Activated naive CD8-positive, alpha-beta T cell treated with anti-CD3 and anti-CD28 coated beads, Interleukin-2, amount 50 U/mL, for 24 hours (primary cell): ENCODE results near the gene PPP1R14C.

Experiments
- ATAC-seq: fragments of 150-1000 bp; cut with Tn5 transposase; one replicate; pipeline ENCODE4 v1.10.0; 2021
- DNase-seq: peaks from one replicate; pipeline ENCODE4 v3.0.0; 2021
- H3K27ac Mint-ChIP-seq: one replicate; pipeline ENCODE4 v1.8.0; 2021; ENCODE audit warnings: mild to moderate bottlenecking, mixed read lengths
- H3K27me3 Mint-ChIP-seq: one replicate; pipeline ENCODE4 v1.8.0; 2021; ENCODE audit warnings: mixed read lengths
- H3K36me3 Mint-ChIP-seq: one replicate; pipeline ENCODE4 v1.8.0; 2021; ENCODE audit warnings: low read depth, mixed read lengths
- H3K4me1 Mint-ChIP-seq: one replicate; pipeline ENCODE4 v1.8.0; 2021; ENCODE audit warnings: mixed read lengths
- H3K4me3 Mint-ChIP-seq: one replicate; pipeline ENCODE4 v1.8.0; 2021; ENCODE audit warnings: mild to moderate bottlenecking, moderate library complexity, mixed read lengths
- H3K9me3 Mint-ChIP-seq: one replicate; pipeline ENCODE4 v1.8.0; 2021; ENCODE audit warnings: mixed read lengths

Gene PPP1R14C

GRCh38 chr6:150243620-150244314 lies 100.9 kb downstream of the PPP1R14C start:
- peaks cover 28% of the 10 kb centered on the region for H3K4me1 Mint-ChIP-seq
- no peak for DNase-seq
- peaks cover 12% of the 10 kb centered on the region for H3K27me3 Mint-ChIP-seq
- no peak overlapping the region for H3K4me3 Mint-ChIP-seq
- ATAC-seq: no peak
- no peaks in the 10 kb centered on the region for H3K36me3 Mint-ChIP-seq
- peaks cover 14% of the 10 kb centered on the region for H3K9me3 Mint-ChIP-seq
- H3K27ac Mint-ChIP-seq: no peak overlapping the region

GRCh38 chr6:150245148-150245935 lies 102.5 kb downstream of the PPP1R14C start:
- Mint-ChIP-seq H3K27ac (no peak overlapping the region), H3K36me3 (no peaks in the 10 kb centered on the region), H3K27me3 (peaks cover 14% of the 10 kb centered on the region), H3K4me1 (peaks cover 22% of the 10 kb centered on the region), H3K9me3 (peaks cover 16% of the 10 kb centered on the region), H3K4me3 (no peak overlapping the region)
- DNase-seq (no peak), ATAC-seq (no peak)

DNA sequence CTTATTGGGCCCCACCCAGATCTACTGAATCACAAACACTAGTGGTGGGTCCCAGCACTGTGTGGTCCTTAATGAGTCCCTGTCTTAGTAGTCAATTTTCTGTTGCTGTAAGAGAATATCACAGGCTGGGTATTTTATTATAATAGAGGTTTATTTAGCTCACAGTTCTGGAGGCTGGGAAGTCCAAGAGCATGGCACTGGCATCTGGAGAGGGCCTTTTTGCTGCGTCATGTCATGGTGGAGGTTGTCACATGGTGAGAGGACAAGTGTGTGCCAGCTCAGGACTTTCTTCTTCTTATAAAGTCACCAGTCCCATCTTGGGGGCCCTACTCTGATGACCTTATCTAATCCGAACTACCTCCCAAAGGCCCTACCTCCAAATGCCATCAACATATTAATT lies 105.0 kb downstream of the PPP1R14C start:
- Mint-ChIP-seq H3K27ac (no peak overlapping the region), H3K4me3 (no peak overlapping the region), H3K4me1 (peaks cover 2% of the 10 kb centered on the region), H3K36me3 (no peaks in the 10 kb centered on the region), H3K27me3 (peaks cover 14% of the 10 kb centered on the region), H3K9me3 (peaks cover 16% of the 10 kb centered on the region)
- no peak for DNase-seq
- no peak for ATAC-seq

DNA sequence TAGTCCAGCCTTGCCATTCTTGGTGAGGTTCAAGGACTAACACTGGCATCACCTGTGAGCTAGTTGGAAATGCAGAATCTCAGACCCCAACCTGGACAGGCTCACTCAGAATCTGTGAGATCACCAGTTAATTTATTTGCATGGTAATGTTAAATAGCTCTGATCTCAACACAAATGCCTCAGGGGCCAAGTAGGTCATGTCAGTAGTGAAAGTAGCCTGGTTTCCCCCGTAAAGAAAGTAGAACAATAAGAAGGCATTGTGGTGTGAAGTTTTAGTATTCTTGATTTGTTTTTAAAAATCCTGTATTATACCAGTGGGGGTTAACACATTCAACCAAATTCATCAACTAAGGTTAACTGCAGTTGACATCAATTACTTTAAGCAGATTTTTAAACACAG lies 105.5 kb downstream of the PPP1R14C start:
- Mint-ChIP-seq H3K36me3 (no peaks in the 10 kb centered on the region), H3K4me1 (peaks cover 7% of the 10 kb centered on the region), H3K4me3 (no peak overlapping the region), H3K27me3 (peaks cover 14% of the 10 kb centered on the region), H3K9me3 (peaks cover 16% of the 10 kb centered on the region), H3K27ac (no peak overlapping the region)
- no peak for ATAC-seq
- DNase-seq: no peak

DNA sequence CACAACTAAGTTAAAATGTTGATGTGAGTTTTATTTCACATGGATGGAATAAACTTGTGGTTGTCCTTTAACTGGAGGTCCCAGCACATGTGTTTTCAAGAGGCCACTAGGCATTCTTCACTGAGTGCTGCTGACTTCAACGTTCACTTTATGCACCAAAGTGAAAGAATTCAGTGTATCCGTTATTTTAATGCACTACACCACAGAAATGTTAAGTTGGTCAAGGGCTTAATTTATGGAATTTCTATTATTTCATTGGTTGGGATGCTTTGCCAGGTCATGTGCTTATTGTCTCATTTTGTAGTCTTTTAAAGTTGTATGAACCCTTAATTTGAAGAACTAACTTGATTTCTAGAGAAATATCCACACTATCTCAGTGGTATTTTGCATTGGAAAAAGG lies 106.4 kb downstream of the PPP1R14C start:
- H3K27me3 Mint-ChIP-seq: peaks cover 10% of the 10 kb centered on the region
- no peak for DNase-seq
- H3K4me3 Mint-ChIP-seq: no peak overlapping the region
- no peak overlapping the region for H3K27ac Mint-ChIP-seq
- ATAC-seq: no peak
- peaks cover 14% of the 10 kb centered on the region for H3K4me1 Mint-ChIP-seq
- H3K9me3 Mint-ChIP-seq: peaks cover 16% of the 10 kb centered on the region
- H3K36me3 Mint-ChIP-seq: no peaks in the 10 kb centered on the region

DNA sequence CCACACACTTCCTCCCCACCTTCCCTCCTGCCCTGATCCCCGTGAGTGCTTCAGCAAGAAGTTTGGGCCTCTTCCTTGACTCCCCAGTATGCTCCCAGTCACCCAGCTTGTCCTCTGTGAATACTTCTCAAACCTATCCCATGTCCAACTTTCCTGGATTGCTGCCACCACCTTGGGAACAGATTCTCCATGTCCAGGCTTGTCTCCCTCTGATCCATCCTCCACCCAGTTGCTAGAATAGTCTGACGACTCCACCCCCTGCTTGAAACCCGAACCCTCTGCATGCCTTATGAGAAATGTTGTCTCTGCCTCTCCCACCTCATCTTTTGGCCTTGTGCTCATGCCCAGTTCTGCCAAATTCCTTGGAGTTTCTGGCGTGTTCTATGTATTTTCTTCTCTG lies 108.0 kb downstream of the PPP1R14C start:
- no peaks in the 10 kb centered on the region for H3K36me3 Mint-ChIP-seq
- H3K27me3 Mint-ChIP-seq: peaks cover 15% of the 10 kb centered on the region
- H3K9me3 Mint-ChIP-seq: peaks cover 16% of the 10 kb centered on the region
- no peak overlapping the region for H3K4me3 Mint-ChIP-seq
- DNase-seq: no peak
- H3K4me1 Mint-ChIP-seq: peaks cover 29% of the 10 kb centered on the region
- H3K27ac Mint-ChIP-seq: no peak overlapping the region
- no peak for ATAC-seq

- H3K4me1 Mint-ChIP-seq: peaks cover 36% of the 10 kb centered on the region
- peaks cover 16% of the 10 kb centered on the region for H3K9me3 Mint-ChIP-seq
- DNase-seq (no peak), ATAC-seq (no peak)
- H3K36me3 Mint-ChIP-seq: no peaks in the 10 kb centered on the region
- H3K27me3 Mint-ChIP-seq: peaks cover 23% of the 10 kb centered on the region
- no peak overlapping the region for H3K4me3 Mint-ChIP-seq
- no peak overlapping the region for H3K27ac Mint-ChIP-seq
These were observed 108.8 kb downstream of the PPP1R14C start for GRCh38 chr6:150251566-150252186.

DNA sequence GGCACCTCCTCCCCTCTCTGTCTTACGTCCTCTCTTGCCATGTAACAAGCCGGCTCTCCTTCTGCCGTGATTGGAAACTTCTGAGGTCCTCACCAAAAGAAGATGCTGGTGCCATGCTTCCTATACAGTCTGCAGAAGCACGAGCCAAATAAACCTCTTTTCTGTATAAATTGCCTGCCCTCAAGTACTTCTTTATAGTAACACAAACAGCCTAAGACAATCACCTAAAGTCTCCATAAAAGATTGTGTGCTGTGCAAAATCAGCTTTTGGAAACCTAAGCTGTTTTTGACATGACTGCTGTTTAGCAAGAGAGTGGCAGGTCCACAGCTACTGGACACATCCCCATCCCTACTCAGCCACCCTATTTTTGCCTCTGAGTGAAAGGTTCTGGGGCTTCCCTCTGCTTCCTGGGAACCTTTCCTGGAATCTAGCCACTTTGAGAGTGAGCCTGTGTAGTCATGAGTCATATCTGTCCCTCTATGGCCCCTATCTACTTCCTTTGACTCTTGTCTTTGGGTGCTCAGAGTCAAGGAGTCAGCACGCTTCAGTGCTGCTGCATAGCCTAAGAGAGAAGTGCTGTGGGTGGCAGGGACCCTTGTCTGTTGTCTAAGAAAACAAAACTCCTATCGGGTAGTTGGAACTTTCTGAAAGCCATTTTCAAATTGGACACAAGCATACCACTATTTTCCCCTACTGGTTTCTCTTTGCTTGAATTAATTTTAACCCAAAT lies 110.0 kb downstream of the PPP1R14C start:
- Mint-ChIP-seq H3K4me1 (peaks cover 39% of the 10 kb centered on the region), H3K27ac (no peak overlapping the region), H3K4me3 (no peak overlapping the region), H3K36me3 (no peaks in the 10 kb centered on the region), H3K27me3 (peaks cover 23% of the 10 kb centered on the region), H3K9me3 (peaks cover 9% of the 10 kb centered on the region)
- DNase-seq (no peak), ATAC-seq (peak; percentile 67)

GRCh38 chr6:150253489-150253888 lies 110.6 kb downstream of the PPP1R14C start:
- Mint-ChIP-seq H3K27ac (no peak overlapping the region), H3K4me3 (no peak overlapping the region), H3K36me3 (no peaks in the 10 kb centered on the region), H3K9me3 (peaks cover 4% of the 10 kb centered on the region), H3K27me3 (peaks cover 23% of the 10 kb centered on the region), H3K4me1 (peaks cover 39% of the 10 kb centered on the region)
- DNase-seq (no peak), ATAC-seq (no peak)

GRCh38 chr6:150254770-150255169 lies 111.9 kb downstream of the PPP1R14C start:
- Mint-ChIP-seq H3K4me3 (no peak overlapping the region), H3K27ac (no peak overlapping the region), H3K4me1 (peaks cover 39% of the 10 kb centered on the region), H3K36me3 (peaks cover 1% of the 10 kb centered on the region), H3K9me3 (no peaks in the 10 kb centered on the region), H3K27me3 (peaks cover 19% of the 10 kb centered on the region)
- DNase-seq (no peak), ATAC-seq (peak; percentile 58)

DNA sequence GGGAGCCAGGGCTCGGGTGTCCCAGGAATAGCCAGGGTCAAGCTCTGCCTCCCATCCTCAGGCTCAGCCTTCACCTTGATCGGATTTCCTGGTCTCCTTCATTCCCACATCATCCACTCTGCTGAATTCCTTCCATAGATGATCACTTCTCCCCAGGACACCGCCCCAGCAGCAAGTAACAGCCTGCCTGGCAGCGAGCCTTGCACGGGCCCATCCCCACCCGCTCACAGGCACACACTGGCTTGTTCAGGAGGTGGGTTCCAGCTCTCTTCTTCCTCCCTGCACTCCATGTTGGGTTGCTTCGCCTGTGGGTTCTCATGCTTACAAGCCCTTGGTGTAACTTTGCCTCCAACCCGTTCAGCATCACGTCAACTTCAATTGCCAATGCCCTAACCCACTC lies 113.0 kb downstream of the PPP1R14C start:
- H3K27ac Mint-ChIP-seq: no peak overlapping the region
- H3K9me3 Mint-ChIP-seq: no peaks in the 10 kb centered on the region
- H3K36me3 Mint-ChIP-seq: peaks cover 1% of the 10 kb centered on the region
- H3K27me3 Mint-ChIP-seq: peaks cover 19% of the 10 kb centered on the region
- H3K4me3 Mint-ChIP-seq: no peak overlapping the region
- H3K4me1 Mint-ChIP-seq: peaks cover 39% of the 10 kb centered on the region
- DNase-seq (no peak), ATAC-seq (no peak)

DNA sequence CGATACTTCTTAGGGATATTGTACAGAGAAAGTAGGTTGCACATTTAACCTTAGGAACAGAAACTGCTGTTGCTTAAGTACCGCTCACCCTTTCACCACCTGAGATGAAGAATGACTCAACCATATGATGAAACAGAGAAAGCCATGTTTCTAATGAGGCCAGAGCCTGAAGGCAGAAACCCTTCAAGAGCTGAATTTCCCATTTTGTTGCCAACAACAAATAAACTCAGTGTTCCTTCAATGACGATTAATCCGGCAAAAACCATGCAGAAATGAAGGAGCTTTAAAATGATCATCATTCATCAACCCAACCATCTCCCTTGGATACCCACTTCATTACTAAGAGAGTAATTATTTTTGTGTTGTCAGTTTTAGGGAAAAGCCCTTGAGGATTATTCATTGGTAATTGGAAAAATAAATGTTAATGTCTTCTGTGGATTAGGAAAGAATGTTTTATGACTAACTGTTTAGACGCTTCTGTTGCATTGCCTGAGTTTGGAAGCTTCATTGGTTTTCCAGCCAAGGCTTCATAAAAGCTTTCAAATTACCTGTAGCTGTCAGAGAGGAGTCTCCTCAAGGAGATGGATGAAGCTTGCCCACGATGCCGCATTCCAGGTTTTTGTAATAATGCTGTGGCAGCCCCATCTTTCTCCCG lies 113.9 kb downstream of the PPP1R14C start:
- H3K4me1 Mint-ChIP-seq: peaks cover 39% of the 10 kb centered on the region
- H3K36me3 Mint-ChIP-seq: peaks cover 1% of the 10 kb centered on the region
- ATAC-seq (peak; percentile 68), DNase-seq (no peak)
- no peak overlapping the region for H3K4me3 Mint-ChIP-seq
- H3K27ac Mint-ChIP-seq: peak overlapping the region; percentile 10
- H3K27me3 Mint-ChIP-seq: peaks cover 19% of the 10 kb centered on the region
- no peaks in the 10 kb centered on the region for H3K9me3 Mint-ChIP-seq

GRCh38 chr6:150258381-150258780 lies 115.5 kb downstream of the PPP1R14C start:
- H3K9me3 Mint-ChIP-seq: no peaks in the 10 kb centered on the region
- no peak overlapping the region for H3K4me3 Mint-ChIP-seq
- peaks cover 1% of the 10 kb centered on the region for H3K36me3 Mint-ChIP-seq
- peaks cover 19% of the 10 kb centered on the region for H3K27me3 Mint-ChIP-seq
- DNase-seq: no peak
- no peak for ATAC-seq
- H3K27ac Mint-ChIP-seq: no peak overlapping the region
- peaks cover 35% of the 10 kb centered on the region for H3K4me1 Mint-ChIP-seq

DNA sequence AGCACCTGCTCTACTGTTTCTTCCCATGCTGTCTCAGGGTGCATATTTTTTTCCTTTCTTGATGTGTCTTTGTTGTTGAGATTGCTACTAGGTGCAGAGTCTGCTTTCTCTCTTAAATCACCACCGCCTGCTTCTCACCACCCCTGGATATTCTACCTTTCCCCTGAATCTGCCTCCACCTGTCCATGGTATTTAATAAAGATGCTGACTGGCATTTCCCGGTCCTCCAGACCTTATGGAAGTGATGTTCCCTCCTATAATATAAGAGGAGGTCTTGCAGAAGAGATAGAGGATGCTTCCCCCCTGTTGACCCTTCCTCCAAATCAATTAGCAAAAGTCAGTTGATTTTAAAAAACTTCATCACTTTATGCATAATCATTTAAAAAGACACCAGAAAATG lies 118.1 kb downstream of the PPP1R14C start:
- Mint-ChIP-seq H3K27me3 (peaks cover 6% of the 10 kb centered on the region), H3K9me3 (no peaks in the 10 kb centered on the region), H3K4me3 (no peak overlapping the region), H3K27ac (no peak overlapping the region), H3K4me1 (peaks cover 16% of the 10 kb centered on the region), H3K36me3 (peaks cover 1% of the 10 kb centered on the region)
- DNase-seq: no peak
- no peak for ATAC-seq
